OCI-LY3 (cell line): Measurements from ENCODE around the gene AOC3.
"Not testable (repeated sequence)": the region's sequence is repeated elsewhere in the genome, so short reads cannot be mapped to it uniquely, and the experiment has no call there.

Source experiments
- CTCF ChIP-seq: fragments of 200-600, 300-600 bp; sonication (generic); IDR thresholded peaks from 2 replicates; pipeline ENCODE4 v1.5.1; 2014; ENCODE audit warnings: antibody characterized with exemption, low read length, low read depth
- EZH2phosphoT487 ChIP-seq: fragments of 200-600 bp; shearing (Covaris generic); IDR thresholded peaks from 2 replicates; pipeline ENCODE4 v1.6.1; 2018; ENCODE audit warnings: antibody characterized with exemption, mixed run types, low read depth

- TF ChIP-seq CTCF, EZH2phosphoT487: not testable (repeated sequence)
These were observed 23.1 kb downstream of the AOC3 start for GRCh38 chr17:42873932-42874695.
